Testis (tissue), 2 donors: ENCODE measurements around the gene DIAPH2.

ENCODE experiments used
- CTCF ChIP-seq, 3 experiments: fragments of 450-650 bp in 2 of 3; fragments of 200-600 bp in 1 of 3; sonication (generic) in 1 of 3; IDR thresholded peaks; one replicate each; pipeline ENCODE4 v1.5.1; 2016 to 2019; ENCODE audit warnings: antibody characterized with exemption in 3 of 3, mild to moderate bottlenecking in 2 of 3, moderate library complexity in 1 of 3
- POLR2A ChIP-seq: fragments of 450-650 bp; IDR thresholded peaks from one replicate; pipeline ENCODE4 v1.6.1; 2017; ENCODE audit warnings: antibody characterized with exemption, mild to moderate bottlenecking, moderate library complexity

GRCh38 chrX:97525981-97526380, 841.3 kb downstream of the DIAPH2 start:
- TF ChIP-seq CTCF (IDR thresholded peaks at IDR 0.05), result no peak
- no peak for TF ChIP-seq POLR2A
